Left lung (tissue), 10 donors: ENCODE results near the gene PSORS1C1. TPM values are rescaled to one million over a fixed set of nuclear protein-coding genes. Genes with fewer than 3 reads are reported as not detected.

Experiments used
- ATAC-seq: fragments of 200-7000 bp; cut with Tn5 transposase; one replicate; pipeline ENCODE4 v1.9.1; 2020; ENCODE audit warnings: moderate library complexity
- DNase-seq, 4 donors: peaks; one replicate each; pipeline ENCODE4 v3.0.0-alpha.2; 2013 to 2020
- H3K27ac ChIP-seq, 2 donors: fragments of 200-600 bp; sonication (generic) in 1 of 2; one replicate each; pipeline versions ENCODE4 v1.5.0 to v1.8.0; 2020 to 2021
- H3K27me3 ChIP-seq, 2 donors: fragments of 200-600 bp; sonication (generic) in 1 of 2; one replicate each; pipeline versions ENCODE4 v1.5.0 to v1.8.0; 2020 to 2021
- H3K36me3 ChIP-seq, 2 donors: fragments of 200-600 bp; sonication (generic) in 1 of 2; one replicate each; pipeline versions ENCODE4 v1.5.0 to v1.8.0; 2020 to 2021
- H3K4me1 ChIP-seq, 2 donors: fragments of 200-600 bp; one replicate each; pipeline ENCODE4 v1.8.0; 2021
- H3K4me3 ChIP-seq, 2 donors: fragments of 200-600 bp; sonication (generic) in 1 of 2; one replicate each; pipeline versions ENCODE4 v1.5.0 to v1.8.0; 2020 to 2021; ENCODE audit warnings: mild to moderate bottlenecking in 1 of 2
- H3K9me3 ChIP-seq, 2 donors: fragments of 200-600 bp; sonication (generic) in 1 of 2; one replicate each; pipeline versions ENCODE4 v1.5.0 to v1.8.0; 2020 to 2021
- CTCF ChIP-seq, 2 donors: fragments of 200-600 bp; sonication (generic) in 1 of 2; IDR thresholded peaks; one replicate each; pipeline versions ENCODE4 v1.5.0 to v1.8.0; 2021; ENCODE audit warnings: antibody characterized with exemption in 2 of 2
- intact Hi-C, 2 donors: fragments of 100-400 bp; cut with DNase I; formaldehyde crosslinking; loops; one replicate each; pipeline versions ENCODE4 v1.11.2 to v1.14.2; 2022
- polyA plus RNA-seq, 6 donors: library from polyadenylated mRNA; unstranded; fragments of 120-200 nt; gene quantifications; one replicate each; pipeline ENCODE4 v1.2.1, GENCODE V29; 2013; ENCODE audit not compliant: insufficient read length in 6 of 6
- total RNA-seq, 2 donors: library from RNA; stranded (reverse); fragmentation: NEBNext Ultra II Directional; extraction: Animal tissue kit (Norgen Biotek cat#: 25700); gene quantifications; one replicate each; pipeline ENCODE4 v1.2.1, GENCODE V29; 2021
- donor health status: DM: no; HTN: yes; CAD: no.
- donor health status: DM: no; HTN: no; CAD: no.

The PSORS1C1 gene
- total and polyA plus RNA-seq, 8 donors: 0.09 to 11.7 (median 0.58) TPM

DNA sequence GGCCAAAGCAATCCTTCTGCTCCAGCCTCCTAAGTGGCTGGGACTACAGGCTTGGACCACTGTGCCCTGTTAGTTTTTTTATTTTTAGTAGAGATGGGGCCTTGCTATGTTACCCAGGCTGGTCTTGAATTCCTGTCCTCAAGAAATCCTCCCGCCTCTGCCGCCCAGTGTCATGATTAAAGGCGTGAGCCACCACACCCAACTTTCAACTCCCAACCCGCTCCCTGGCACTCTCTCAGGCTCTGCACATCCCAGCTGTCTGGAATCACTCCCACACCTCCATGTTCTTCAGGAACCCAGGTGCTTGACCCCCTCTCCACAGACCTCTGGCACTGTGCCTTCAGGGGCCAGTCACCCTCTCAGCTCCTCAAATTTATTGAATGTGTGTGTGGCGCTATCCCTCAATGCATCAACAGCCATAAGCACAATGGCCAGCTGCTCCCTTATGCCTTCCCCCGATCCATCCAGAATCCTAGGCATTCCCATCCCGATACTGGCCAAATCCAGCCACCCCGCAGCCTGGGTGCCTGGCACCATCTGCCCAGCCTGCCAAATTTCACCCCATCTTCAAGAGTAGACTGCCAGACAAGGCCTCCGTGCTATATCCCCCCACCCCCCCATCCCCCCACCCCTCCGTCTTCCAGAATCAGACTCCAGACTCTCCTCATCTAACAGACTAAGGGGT, 56.5 kb downstream of the PSORS1C1 start:
- intact Hi-C loops: no loop called here
- no peaks in the 10 kb centered on the region for H3K9me3 ChIP-seq
- ATAC-seq (no peak), DNase-seq (no peak)
- no peaks in the 10 kb centered on the region for H3K27me3 ChIP-seq
- no peak overlapping the region for H3K4me3 ChIP-seq
- no peak for TF ChIP-seq CTCF (IDR thresholded peaks at IDR 0.05)
- no peak overlapping the region for H3K27ac ChIP-seq
- H3K36me3 ChIP-seq: no peaks in the 10 kb centered on the region
- no peaks in the 10 kb centered on the region for H3K4me1 ChIP-seq

GRCh38 chr6:31171931-31172905, 57.6 kb downstream of the PSORS1C1 start:
- no peak overlapping the region for H3K27ac ChIP-seq
- no peaks in the 10 kb centered on the region for H3K4me1 ChIP-seq
- H3K27me3 ChIP-seq: no peaks in the 10 kb centered on the region
- no peak overlapping the region for H3K4me3 ChIP-seq
- no peaks in the 10 kb centered on the region for H3K9me3 ChIP-seq
- H3K36me3 ChIP-seq: peaks cover 0 to 2% of the 10 kb centered on the region in 2 donors
- no peak for TF ChIP-seq CTCF (IDR thresholded peaks at IDR 0.05)
- DNase-seq (no peak), ATAC-seq (no peak)
- intact Hi-C loops: no loop called here

DNA sequence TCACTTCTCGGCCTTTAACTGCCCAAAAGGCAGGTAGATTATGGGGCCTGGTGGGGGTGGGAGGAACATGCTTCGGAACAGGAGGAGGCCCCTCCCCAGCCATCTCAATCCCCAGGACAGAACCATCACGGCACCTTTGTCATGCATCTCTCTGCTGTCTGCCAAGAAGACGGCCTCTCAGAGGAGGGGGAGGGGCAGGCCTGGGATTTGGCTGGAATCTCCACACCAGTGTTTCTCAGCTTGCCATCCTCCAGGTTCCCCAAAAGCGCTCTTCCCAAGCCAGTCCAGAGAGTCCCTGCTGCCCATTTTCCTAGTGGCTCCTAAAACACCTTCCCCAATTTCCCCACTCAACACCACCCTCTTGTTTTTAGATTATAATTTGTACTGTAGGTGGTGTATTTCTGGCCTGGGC, 58.4 kb downstream of the PSORS1C1 start:
- H3K27ac ChIP-seq: no peak overlapping the region
- intact Hi-C loops: no loop called here
- H3K36me3 ChIP-seq: peaks cover 0 to 6% of the 10 kb centered on the region in 2 donors
- no peaks in the 10 kb centered on the region for H3K9me3 ChIP-seq
- H3K4me1 ChIP-seq: no peaks in the 10 kb centered on the region
- no peak overlapping the region for H3K4me3 ChIP-seq
- H3K27me3 ChIP-seq: no peaks in the 10 kb centered on the region
- no peak for ATAC-seq
- no peak for DNase-seq
- no peak for TF ChIP-seq CTCF (IDR thresholded peaks at IDR 0.05)

GRCh38 chr6:31173406-31173805, 58.8 kb downstream of the PSORS1C1 start:
- no peaks in the 10 kb centered on the region for H3K9me3 ChIP-seq
- H3K27ac ChIP-seq: no peak overlapping the region
- no peak for ATAC-seq
- no peak overlapping the region for H3K4me3 ChIP-seq
- peaks cover 0 to 6% of the 10 kb centered on the region in 2 donors for H3K36me3 ChIP-seq
- intact Hi-C loops: no loop called here
- no peaks in the 10 kb centered on the region for H3K27me3 ChIP-seq
- TF ChIP-seq CTCF (IDR thresholded peaks at IDR 0.05): no peak
- DNase-seq: no peak
- no peaks in the 10 kb centered on the region for H3K4me1 ChIP-seq

GRCh38 chr6:31174378-31174777, 59.8 kb downstream of the PSORS1C1 start:
- Histone ChIP-seq H3K27me3 (no peaks in the 10 kb centered on the region), H3K4me1 (peaks cover 0 to 9% of the 10 kb centered on the region in 2 donors), H3K9me3 (no peaks in the 10 kb centered on the region), H3K27ac (no peak overlapping the region), H3K36me3 (peaks cover 0 to 6% of the 10 kb centered on the region in 2 donors), H3K4me3 (no peak overlapping the region)
- ATAC-seq (no peak), DNase-seq (no peak)
- intact Hi-C loops: no loop called here
- no peak for TF ChIP-seq CTCF (IDR thresholded peaks at IDR 0.05)
